ENCODE results near the gene SMCR8. TPM values are rescaled to one million over a fixed set of nuclear protein-coding genes. Genes with fewer than 3 reads are reported as not detected.

Gene SMCR8
- total RNA-seq, 1 donor from 2014 or later: 17.7 TPM

GRCh38 chr17:18323507-18324139 lies 8.5 kb downstream of the SMCR8 start:
- DNase-seq (ENCODE audit: low spot score, unreplicated experiment): no peak
- Mint-ChIP-seq H3K4me1 (ENCODE audit: low read depth) (peaks cover 10% of the 10 kb centered on the region), H3K27ac (no peak overlapping the region), H3K27me3 (no peaks in the 10 kb centered on the region), H3K4me3 (ENCODE audit: low read depth) (no peak overlapping the region), H3K36me3 (ENCODE audit: insufficient read depth) (peaks cover 12% of the 10 kb centered on the region), H3K9me3 (ENCODE audit: low read depth) (no peaks in the 10 kb centered on the region)
- TF ChIP-seq, protein P1, sequence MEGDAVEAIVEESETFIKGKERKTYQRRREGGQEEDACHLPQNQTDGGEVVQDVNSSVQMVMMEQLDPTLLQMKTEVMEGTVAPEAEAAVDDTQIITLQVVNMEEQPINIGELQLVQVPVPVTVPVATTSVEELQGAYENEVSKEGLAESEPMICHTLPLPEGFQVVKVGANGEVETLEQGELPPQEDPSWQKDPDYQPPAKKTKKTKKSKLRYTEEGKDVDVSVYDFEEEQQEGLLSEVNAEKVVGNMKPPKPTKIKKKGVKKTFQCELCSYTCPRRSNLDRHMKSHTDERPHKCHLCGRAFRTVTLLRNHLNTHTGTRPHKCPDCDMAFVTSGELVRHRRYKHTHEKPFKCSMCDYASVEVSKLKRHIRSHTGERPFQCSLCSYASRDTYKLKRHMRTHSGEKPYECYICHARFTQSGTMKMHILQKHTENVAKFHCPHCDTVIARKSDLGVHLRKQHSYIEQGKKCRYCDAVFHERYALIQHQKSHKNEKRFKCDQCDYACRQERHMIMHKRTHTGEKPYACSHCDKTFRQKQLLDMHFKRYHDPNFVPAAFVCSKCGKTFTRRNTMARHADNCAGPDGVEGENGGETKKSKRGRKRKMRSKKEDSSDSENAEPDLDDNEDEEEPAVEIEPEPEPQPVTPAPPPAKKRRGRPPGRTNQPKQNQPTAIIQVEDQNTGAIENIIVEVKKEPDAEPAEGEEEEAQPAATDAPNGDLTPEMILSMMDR (IDR thresholded peaks at IDR 0.05; ENCODE audit: unreplicated experiment): no peak

GRCh38 chr17:18324140-18325050 lies 9.3 kb downstream of the SMCR8 start:
- Mint-ChIP-seq H3K4me1 (ENCODE audit: low read depth) (peaks cover 8% of the 10 kb centered on the region), H3K27ac (no peak overlapping the region), H3K4me3 (ENCODE audit: low read depth) (no peak overlapping the region), H3K36me3 (ENCODE audit: insufficient read depth) (peaks cover 12% of the 10 kb centered on the region), H3K9me3 (ENCODE audit: low read depth) (no peaks in the 10 kb centered on the region), H3K27me3 (no peaks in the 10 kb centered on the region)
- TF ChIP-seq, protein P1 (IDR thresholded peaks at IDR 0.05; ENCODE audit: unreplicated experiment): no peak
- no peak for DNase-seq (ENCODE audit: low spot score, unreplicated experiment)

DNA sequence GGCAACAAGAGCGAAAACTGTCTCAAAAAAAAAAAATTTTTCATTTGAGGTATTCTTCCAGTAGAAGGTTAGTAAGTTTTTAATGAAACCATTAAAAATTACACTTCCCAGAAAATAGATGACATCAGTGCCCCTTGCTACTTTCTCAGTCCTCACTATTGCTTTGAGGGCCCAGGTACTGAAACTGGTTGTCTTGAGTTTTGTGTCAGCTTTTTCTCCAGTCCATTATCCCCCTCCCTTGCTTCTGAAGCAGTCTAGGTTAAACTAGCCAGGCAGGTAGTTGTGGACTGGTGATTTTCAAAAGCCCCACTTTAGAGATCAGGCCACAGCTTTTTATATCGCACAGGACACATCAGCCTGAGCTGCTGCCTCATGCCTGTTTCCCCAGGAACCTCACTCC lies 10.9 kb downstream of the SMCR8 start:
- H3K27me3 Mint-ChIP-seq: no peaks in the 10 kb centered on the region
- no peak for DNase-seq (ENCODE audit: low spot score, unreplicated experiment)
- no peak overlapping the region for H3K27ac Mint-ChIP-seq
- TF ChIP-seq, protein P1 (IDR thresholded peaks at IDR 0.05; ENCODE audit: unreplicated experiment): no peak
- H3K36me3 Mint-ChIP-seq (ENCODE audit: insufficient read depth): peaks cover 14% of the 10 kb centered on the region
- no peaks in the 10 kb centered on the region for H3K4me1 Mint-ChIP-seq (ENCODE audit: low read depth)
- no peak overlapping the region for H3K4me3 Mint-ChIP-seq (ENCODE audit: low read depth)
- no peaks in the 10 kb centered on the region for H3K9me3 Mint-ChIP-seq (ENCODE audit: low read depth)

GRCh38 chr17:18326572-18326971 lies 11.5 kb downstream of the SMCR8 start:
- no peak for DNase-seq (ENCODE audit: low spot score, unreplicated experiment)
- H3K27me3 Mint-ChIP-seq: no peaks in the 10 kb centered on the region
- H3K4me3 Mint-ChIP-seq (ENCODE audit: low read depth): no peak overlapping the region
- H3K4me1 Mint-ChIP-seq (ENCODE audit: low read depth): no peaks in the 10 kb centered on the region
- no peak overlapping the region for H3K27ac Mint-ChIP-seq
- no peaks in the 10 kb centered on the region for H3K9me3 Mint-ChIP-seq (ENCODE audit: low read depth)
- TF ChIP-seq, protein P1 (IDR thresholded peaks at IDR 0.05; ENCODE audit: unreplicated experiment): no peak
- H3K36me3 Mint-ChIP-seq (ENCODE audit: insufficient read depth): peaks cover 14% of the 10 kb centered on the region

- Mint-ChIP-seq H3K4me3 (ENCODE audit: low read depth) (no peak overlapping the region), H3K27ac (no peak overlapping the region), H3K36me3 (ENCODE audit: insufficient read depth) (peaks cover 14% of the 10 kb centered on the region), H3K27me3 (no peaks in the 10 kb centered on the region), H3K9me3 (ENCODE audit: low read depth) (no peaks in the 10 kb centered on the region), H3K4me1 (ENCODE audit: low read depth) (no peaks in the 10 kb centered on the region)
- TF ChIP-seq, protein P1 (IDR thresholded peaks at IDR 0.05; ENCODE audit: unreplicated experiment): no peak
- no peak for DNase-seq (ENCODE audit: low spot score, unreplicated experiment)
These were observed 12.0 kb downstream of the SMCR8 start for GRCh38 chr17:18327093-18327492.
